ENCODE results near the gene PIGZ. TPM values are rescaled to one million over a fixed set of nuclear protein-coding genes. Genes with fewer than 3 reads are reported as not detected.
"Not testable (repeated sequence)": the region's sequence is repeated elsewhere in the genome, so short reads cannot be mapped to it uniquely, and the experiment has no call there.

The PIGZ gene
- total RNA-seq, 1 donor from 2014 or later: 9.5 TPM

GRCh38 chr3:196947860-196948441, 20.7 kb downstream of the PIGZ start:
- no peaks in the 10 kb centered on the region for H3K27me3 Mint-ChIP-seq (ENCODE audit: unreplicated experiment)
- TF ChIP-seq CTCF (IDR thresholded peaks at IDR 0.05): no peak
- no peak overlapping the region for H3K4me3 Mint-ChIP-seq (ENCODE audit: unreplicated experiment)
- H3K36me3 Mint-ChIP-seq (ENCODE audit: unreplicated experiment): peaks cover 4% of the 10 kb centered on the region
- no peaks in the 10 kb centered on the region for H3K9me3 Mint-ChIP-seq (ENCODE audit: unreplicated experiment)
- H3K27ac Mint-ChIP-seq (ENCODE audit: unreplicated experiment): no peak overlapping the region
- no peak for DNase-seq (ENCODE audit: extremely low spot score, unreplicated experiment)
- peaks cover 20% of the 10 kb centered on the region for H3K4me1 Mint-ChIP-seq (ENCODE audit: unreplicated experiment)

- no peak for DNase-seq (ENCODE audit: extremely low spot score, unreplicated experiment)
- H3K36me3 Mint-ChIP-seq (ENCODE audit: unreplicated experiment): peaks cover 4% of the 10 kb centered on the region
- H3K27ac Mint-ChIP-seq (ENCODE audit: unreplicated experiment): no peak overlapping the region
- no peak for TF ChIP-seq CTCF (IDR thresholded peaks at IDR 0.05)
- no peaks in the 10 kb centered on the region for H3K9me3 Mint-ChIP-seq (ENCODE audit: unreplicated experiment)
- H3K27me3 Mint-ChIP-seq (ENCODE audit: unreplicated experiment): no peaks in the 10 kb centered on the region
- H3K4me1 Mint-ChIP-seq (ENCODE audit: unreplicated experiment): peaks cover 20% of the 10 kb centered on the region
- no peak overlapping the region for H3K4me3 Mint-ChIP-seq (ENCODE audit: unreplicated experiment)
Measured at GRCh38 chr3:196947136-196947859, 21.3 kb downstream of the PIGZ start.

DNA sequence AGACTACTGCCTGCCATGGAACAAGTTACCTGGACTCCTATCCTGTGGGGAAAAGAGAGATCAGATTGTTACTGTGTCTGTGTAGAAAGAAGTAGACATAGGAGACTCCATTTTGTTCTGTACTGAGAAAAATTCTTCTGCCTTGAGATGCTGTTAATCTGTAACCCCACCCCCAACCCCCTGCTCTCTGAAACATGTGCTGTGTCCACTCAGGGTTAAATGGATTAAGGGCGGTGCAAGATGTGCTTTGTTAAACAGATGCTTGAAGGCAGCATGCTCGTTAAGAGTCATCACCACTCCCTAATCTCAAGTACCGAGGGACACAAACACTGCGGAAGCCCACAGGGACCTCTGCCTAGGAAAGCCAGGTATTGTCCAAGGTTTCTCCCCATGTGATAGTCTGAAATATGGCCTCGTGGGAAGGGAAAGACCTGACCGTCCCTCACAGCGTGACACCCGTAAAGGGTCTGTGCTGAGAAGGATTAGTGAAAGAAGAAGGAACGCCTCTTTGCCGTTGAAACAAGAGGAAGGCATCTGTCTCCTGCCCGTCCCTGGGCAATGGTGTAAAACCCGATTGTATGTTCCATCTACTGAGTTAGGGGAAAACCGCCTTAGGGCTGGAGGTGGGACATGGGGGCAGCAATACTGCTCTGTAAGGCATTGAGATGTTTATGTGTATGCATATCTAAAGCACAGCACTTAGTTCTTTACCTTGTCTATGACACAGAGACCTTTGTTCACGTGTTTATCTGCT, 24.4 kb downstream of the PIGZ start:
- H3K4me1 Mint-ChIP-seq (ENCODE audit: unreplicated experiment): peaks cover 41% of the 10 kb centered on the region
- H3K9me3 Mint-ChIP-seq (ENCODE audit: unreplicated experiment); DNase-seq (ENCODE audit: extremely low spot score, unreplicated experiment); H3K27me3 Mint-ChIP-seq (ENCODE audit: unreplicated experiment); H3K36me3 Mint-ChIP-seq (ENCODE audit: unreplicated experiment); H3K27ac Mint-ChIP-seq (ENCODE audit: unreplicated experiment): not testable (repeated sequence)
- H3K4me3 Mint-ChIP-seq (ENCODE audit: unreplicated experiment): peak overlapping the region; percentile 92

DNA sequence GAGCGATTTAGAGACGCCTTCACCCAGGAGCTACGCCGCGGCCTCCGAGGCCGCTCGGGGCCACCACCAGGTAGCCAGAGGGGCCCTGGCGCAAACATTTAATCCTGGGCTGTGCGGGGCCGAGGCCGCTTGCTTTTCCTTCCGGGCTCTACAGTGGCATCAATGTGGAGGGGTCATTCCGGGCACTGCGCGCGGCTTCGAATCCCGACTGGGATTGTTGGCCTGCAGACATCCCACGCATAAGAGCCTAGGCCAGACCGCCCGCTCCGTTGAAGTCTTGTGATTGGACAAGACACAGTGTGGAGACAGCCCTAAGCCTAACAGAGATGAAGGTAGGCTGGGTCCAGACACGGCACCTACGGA, 25.7 kb downstream of the PIGZ start:
- H3K27me3 Mint-ChIP-seq (ENCODE audit: unreplicated experiment): no peaks in the 10 kb centered on the region
- peaks cover 16% of the 10 kb centered on the region for H3K36me3 Mint-ChIP-seq (ENCODE audit: unreplicated experiment)
- H3K9me3 Mint-ChIP-seq (ENCODE audit: unreplicated experiment): no peaks in the 10 kb centered on the region
- TF ChIP-seq CTCF (IDR thresholded peaks at IDR 0.05): no peak
- H3K4me1 Mint-ChIP-seq (ENCODE audit: unreplicated experiment): peaks cover 41% of the 10 kb centered on the region
- DNase-seq (ENCODE audit: extremely low spot score, unreplicated experiment): no peak
- peak overlapping the region; percentile 92 for H3K4me3 Mint-ChIP-seq (ENCODE audit: unreplicated experiment)
- H3K27ac Mint-ChIP-seq (ENCODE audit: unreplicated experiment): peak overlapping the region; percentile 84

GRCh38 chr3:196942226-196942914, 26.3 kb downstream of the PIGZ start, which contains the start of gene NCBP2:
Gene NCBP2 (minus strand): TSS chr3:196942528. CDS start chr3:196942503, 25 bp downstream.
- TF ChIP-seq CTCF (IDR thresholded peaks at IDR 0.05): peak; percentile 71
- H3K27ac Mint-ChIP-seq (ENCODE audit: unreplicated experiment): peak within 1 kb of the TSS; percentile 96
- no peaks in the 10 kb centered on the region for H3K9me3 Mint-ChIP-seq (ENCODE audit: unreplicated experiment)
- H3K4me3 Mint-ChIP-seq (ENCODE audit: unreplicated experiment): peak within 1 kb of the TSS; percentile 92
- H3K36me3 Mint-ChIP-seq (ENCODE audit: unreplicated experiment): peaks cover 21% of the 10 kb centered on the region
- DNase-seq (ENCODE audit: extremely low spot score, unreplicated experiment): peak; percentile 99
- peaks cover 41% of the 10 kb centered on the region for H3K4me1 Mint-ChIP-seq (ENCODE audit: unreplicated experiment)
- no peaks in the 10 kb centered on the region for H3K27me3 Mint-ChIP-seq (ENCODE audit: unreplicated experiment)

All from osteocyte (in vitro differentiated cells).